Hepatocyte (in vitro differentiated cells): Measurements from ENCODE around the gene WFDC1.

Experiments
- CTCF ChIP-seq: fragments of 200-600 bp; sonication (generic); IDR thresholded peaks from 2 replicates; pipeline ENCODE4 v1.5.1; 2016; ENCODE audit warnings: antibody characterized with exemption, mild to moderate bottlenecking; ENCODE audit not compliant: poor library complexity
- EZH2 ChIP-seq: fragments of 200-600 bp; sonication (generic); IDR thresholded peaks from 2 replicates; pipeline ENCODE4 v1.6.1; 2016; ENCODE audit warnings: antibody characterized with exemption, mild to moderate bottlenecking, borderline replicate concordance
- EZH2phosphoT487 ChIP-seq: fragments of 200-600 bp; sonication (generic); IDR thresholded peaks from one replicate; pipeline ENCODE4 v1.6.1; 2018; ENCODE audit warnings: antibody characterized with exemption, mild to moderate bottlenecking, low read depth, moderate library complexity; ENCODE audit not compliant: unreplicated experiment, severe bottlenecking

DNA sequence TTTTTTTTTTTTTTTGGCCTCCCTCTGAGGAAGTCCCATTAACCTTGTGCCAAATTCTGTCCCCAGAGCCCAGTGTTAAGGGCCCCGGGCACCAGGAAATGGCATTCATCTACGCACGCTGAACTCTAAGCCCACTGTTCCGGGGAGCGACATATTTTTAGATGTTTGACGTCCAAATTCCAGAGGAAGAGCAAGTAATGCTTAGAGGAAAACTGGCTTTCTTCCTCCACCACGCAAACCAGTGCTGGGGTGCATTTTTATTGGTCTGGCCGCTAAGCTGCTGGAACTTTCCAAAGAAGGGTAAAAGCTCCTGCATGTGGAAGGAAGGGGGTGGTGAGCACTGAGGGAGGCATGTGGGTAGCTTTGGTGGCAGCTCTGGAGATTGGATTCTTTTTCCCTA lies 8.3 kb downstream of the WFDC1 start:
- TF ChIP-seq CTCF (no peak), EZH2phosphoT487 (no peak), EZH2 (no peak)
